ENCODE results near the gene GRK2.

The GRK2 gene

DNA sequence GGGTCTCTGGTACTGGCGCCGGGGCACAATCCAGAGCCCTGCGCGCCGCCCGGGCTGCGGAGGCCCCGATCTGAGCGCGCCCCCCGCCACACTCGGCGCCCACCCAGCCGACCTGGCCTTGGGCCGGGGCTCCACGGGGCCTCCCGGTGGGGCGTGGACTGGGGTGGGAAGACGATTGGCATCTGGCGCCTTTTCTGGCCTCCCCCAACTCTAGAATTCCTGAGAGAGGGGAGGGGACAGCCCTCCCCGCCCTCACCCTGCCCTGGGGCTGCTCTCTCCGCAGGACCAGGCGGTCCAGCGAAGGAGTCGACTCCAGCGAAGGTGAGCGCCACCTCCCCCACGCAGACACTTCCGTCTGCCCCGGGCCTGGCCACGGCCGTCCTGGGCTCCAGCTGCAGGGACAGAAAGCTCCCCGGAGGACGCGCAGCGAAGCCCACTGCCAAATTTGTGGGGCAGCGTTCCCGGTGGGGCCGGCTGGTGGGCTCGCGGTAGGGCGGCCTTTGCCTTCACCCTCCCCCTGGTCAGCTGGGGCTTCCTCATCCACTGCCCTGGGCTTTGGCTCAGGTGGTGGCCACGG, 37.6 kb downstream of the GRK2 start:
- peak overlapping the region; percentile 74 for H3K4me3 ChIP-seq (ENCODE audit: low read depth, low read length)
- TF ChIP-seq, protein P1, sequence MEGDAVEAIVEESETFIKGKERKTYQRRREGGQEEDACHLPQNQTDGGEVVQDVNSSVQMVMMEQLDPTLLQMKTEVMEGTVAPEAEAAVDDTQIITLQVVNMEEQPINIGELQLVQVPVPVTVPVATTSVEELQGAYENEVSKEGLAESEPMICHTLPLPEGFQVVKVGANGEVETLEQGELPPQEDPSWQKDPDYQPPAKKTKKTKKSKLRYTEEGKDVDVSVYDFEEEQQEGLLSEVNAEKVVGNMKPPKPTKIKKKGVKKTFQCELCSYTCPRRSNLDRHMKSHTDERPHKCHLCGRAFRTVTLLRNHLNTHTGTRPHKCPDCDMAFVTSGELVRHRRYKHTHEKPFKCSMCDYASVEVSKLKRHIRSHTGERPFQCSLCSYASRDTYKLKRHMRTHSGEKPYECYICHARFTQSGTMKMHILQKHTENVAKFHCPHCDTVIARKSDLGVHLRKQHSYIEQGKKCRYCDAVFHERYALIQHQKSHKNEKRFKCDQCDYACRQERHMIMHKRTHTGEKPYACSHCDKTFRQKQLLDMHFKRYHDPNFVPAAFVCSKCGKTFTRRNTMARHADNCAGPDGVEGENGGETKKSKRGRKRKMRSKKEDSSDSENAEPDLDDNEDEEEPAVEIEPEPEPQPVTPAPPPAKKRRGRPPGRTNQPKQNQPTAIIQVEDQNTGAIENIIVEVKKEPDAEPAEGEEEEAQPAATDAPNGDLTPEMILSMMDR (IDR thresholded peaks at IDR 0.05; ENCODE audit: low read depth, low read length) = no peak

DNA sequence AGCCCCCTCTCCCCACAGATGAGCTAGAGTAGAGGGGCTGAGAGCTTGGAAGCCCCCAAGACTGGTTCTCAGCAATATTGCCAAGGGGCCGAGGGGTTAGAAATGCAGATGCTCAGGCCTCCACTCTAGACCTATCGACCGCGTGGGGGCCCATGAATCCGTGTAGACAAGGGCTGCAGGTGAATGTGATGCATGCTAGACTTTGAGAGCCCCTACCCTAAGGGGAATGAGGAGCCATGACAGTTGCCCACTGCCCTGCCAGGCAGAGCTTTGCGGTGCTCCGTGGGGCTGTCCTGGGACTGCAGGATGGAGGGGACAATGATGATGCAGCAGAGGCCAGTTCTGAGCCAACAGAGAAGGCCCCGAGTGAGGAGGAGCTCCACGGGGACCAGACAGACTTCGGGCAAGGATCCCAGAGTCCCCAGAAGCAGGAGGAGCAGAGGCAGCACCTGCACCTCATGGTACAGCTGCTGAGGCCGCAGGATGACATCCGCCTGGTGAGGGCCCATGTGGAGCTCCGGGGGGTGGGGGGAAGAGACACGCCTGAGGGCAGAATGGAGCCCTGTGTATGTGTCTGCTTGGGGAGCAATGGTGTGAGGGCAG, 38.3 kb downstream of the GRK2 start:
- peak overlapping the region; percentile 74 for H3K4me3 ChIP-seq (ENCODE audit: low read depth, low read length)
- TF ChIP-seq, protein P1 (IDR thresholded peaks at IDR 0.05; ENCODE audit: low read depth, low read length) = no peak

DNA sequence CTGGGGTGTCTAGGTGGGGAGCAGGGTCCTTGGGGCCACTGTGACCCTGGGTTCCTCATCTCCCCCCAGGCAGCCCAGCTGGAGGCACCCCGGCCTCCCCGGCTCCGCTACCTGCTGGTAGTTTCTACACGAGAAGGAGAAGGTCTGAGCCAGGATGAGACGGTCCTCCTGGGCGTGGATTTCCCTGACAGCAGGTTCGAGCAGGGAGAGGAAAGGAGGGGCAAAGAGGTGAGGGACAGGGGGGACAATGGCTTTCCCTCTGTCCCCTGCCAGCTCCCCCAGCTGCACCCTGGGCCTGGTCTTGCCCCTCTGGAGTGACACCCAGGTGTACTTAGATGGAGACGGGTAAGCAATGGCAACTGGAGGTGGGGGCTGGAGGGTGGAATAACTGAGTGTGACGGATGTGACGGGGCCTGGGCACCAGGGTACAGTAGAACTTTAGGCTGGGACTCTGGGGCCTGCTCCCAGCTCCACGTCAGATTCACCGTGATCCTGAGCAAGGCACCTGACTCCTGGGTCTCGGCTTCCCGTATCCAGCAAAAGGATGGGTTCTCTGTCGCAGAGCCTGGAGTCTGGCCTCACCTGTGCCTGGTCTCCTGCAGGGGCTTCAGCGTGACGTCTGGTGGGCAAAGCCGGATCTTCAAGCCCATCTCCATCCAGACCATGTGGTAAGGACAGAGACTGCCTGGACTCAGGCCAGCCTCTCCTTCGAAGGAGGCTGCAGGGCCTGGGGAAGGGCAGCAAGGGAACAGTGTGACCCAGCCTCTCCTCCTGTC, 40.7 kb downstream of the GRK2 start:
- H3K4me3 ChIP-seq (ENCODE audit: low read depth, low read length) = no peak overlapping the region
- TF ChIP-seq, protein P1 (IDR thresholded peaks at IDR 0.05; ENCODE audit: low read depth, low read length) = no peak

DNA sequence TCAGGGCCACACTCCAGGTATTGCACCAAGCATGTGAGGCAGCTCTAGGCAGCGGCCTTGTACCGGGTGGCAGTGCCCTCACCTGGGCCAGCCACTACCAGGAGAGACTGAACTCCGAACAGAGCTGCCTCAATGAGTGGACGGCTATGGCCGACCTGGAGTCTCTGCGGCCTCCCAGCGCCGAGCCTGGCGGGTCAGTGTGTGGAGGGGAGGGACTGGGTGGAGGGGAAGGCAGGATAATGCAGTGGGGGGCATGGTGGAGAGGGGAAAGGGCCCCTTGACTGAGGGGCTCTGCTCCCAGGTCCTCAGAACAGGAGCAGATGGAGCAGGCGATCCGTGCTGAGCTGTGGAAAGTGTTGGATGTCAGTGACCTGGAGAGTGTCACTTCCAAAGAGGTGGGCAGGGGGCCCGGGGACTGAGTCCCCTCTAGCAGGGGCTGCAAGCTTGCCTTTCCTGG, 41.3 kb downstream of the GRK2 start:
- TF ChIP-seq, protein P1 (IDR thresholded peaks at IDR 0.05; ENCODE audit: low read depth, low read length) = no peak
- no peak overlapping the region for H3K4me3 ChIP-seq (ENCODE audit: low read depth, low read length)

DNA sequence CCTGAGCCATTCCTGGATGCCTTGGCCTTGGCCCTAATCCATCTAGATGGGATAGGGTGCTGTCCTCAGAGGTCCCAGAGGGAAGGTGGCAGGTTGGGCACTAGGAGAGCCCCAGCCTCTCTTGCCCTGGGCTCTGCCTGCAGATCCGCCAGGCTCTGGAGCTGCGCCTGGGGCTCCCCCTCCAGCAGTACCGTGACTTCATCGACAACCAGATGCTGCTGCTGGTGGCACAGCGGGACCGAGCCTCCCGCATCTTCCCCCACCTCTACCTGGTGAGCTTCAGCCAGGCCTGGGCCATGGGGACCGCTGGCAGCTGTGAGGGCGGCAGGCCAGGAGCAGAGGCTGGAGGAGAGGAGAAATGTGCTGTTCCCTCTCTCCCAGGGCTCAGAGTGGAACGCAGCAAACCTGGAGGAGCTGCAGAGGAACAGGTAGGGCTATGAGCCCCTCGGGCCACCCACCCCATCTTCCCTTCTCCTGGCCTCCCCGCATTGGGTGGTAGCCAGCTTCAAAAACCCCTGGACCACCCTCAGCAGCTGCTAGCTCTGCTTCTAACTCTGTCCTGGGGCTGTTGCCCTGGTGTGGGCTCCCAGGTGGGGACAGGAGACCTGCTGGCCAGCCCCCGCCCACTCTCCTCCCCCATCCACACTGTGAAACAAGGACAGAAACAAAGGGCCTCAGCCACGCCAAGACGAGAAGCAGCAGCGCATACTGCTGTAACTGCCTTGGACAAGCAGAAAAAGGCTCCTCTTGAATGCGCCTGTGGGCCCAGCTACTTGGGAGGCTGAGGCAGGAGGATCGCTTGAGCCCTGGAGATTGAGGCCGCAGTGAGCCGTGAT, 42.0 kb downstream of the GRK2 start:
- TF ChIP-seq, protein P1 (IDR thresholded peaks at IDR 0.05; ENCODE audit: low read depth, low read length) = no peak
- no peak overlapping the region for H3K4me3 ChIP-seq (ENCODE audit: low read depth, low read length)

DNA sequence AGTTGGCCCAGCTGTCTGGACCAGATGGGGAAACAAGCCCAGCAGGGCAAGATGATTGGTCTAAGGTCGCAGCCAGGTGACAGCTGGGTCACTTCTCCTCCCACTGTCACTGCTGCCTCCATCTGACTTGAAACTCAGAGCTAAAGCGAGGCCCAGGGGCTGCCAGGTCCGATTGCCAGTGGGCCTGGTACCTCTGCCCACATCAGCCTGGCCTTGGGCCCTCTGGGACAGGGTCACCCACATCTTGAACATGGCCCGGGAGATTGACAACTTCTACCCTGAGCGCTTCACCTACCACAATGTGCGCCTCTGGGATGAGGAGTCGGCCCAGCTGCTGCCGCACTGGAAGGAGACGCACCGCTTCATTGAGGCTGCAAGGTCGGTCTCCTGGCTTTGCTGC, 42.9 kb downstream of the GRK2 start:
- TF ChIP-seq, protein P1 (IDR thresholded peaks at IDR 0.05; ENCODE audit: low read depth, low read length) = no peak
- no peak overlapping the region for H3K4me3 ChIP-seq (ENCODE audit: low read depth, low read length)
